OCI-LY7 (cell line): ENCODE results near the gene PRR16. TPM values are rescaled to one million over a fixed set of nuclear protein-coding genes. Genes with fewer than 3 reads are reported as not detected.

Experiments
- BruUV-seq: library from RNA; stranded (reverse); fragments of 400-500 nt; replicated peaks from 2 replicates; lab custom pipeline; 2021; lab: Mats Ljungman, UMichigan
- CTCF ChIA-PET: fragments of 300-600 bp; sonication (Branson Sonifier 250); formaldehyde crosslinking; loops from one replicate; lab custom pipeline; 2022; ENCODE audit warnings: antibody characterized with exemption; ENCODE audit not compliant: unreplicated experiment; lab: Charles Lee
- POLR2A ChIA-PET: fragments of 300-600 bp; sonication (Branson Sonifier 250); formaldehyde crosslinking; loops from one replicate; lab custom pipeline; 2022; ENCODE audit warnings: antibody characterized with exemption; lab: Charles Lee
- DNase-seq: peaks from one replicate; pipeline ENCODE4 v3.0.0-alpha.2; 2015; ENCODE audit warnings: low spot score
- H2AFZ ChIP-seq: fragments of 200-600 bp; sonication (generic), shearing (Covaris generic); 2 replicates; pipeline ENCODE4 v1.6.1; 2014; ENCODE audit warnings: mild to moderate bottlenecking, antibody characterized with exemption, low read length, moderate library complexity
- H3K27ac ChIP-seq: fragments of 200-600 bp; sonication (generic); 2 replicates; pipeline ENCODE4 v1.5.1; 2014; ENCODE audit warnings: mixed run types, low read depth, mild to moderate bottlenecking, moderate library complexity, low read length, inconsistent platforms; ENCODE audit not compliant: poor library complexity, severe bottlenecking
- H3K36me3 ChIP-seq: fragments of 200-600 bp; sonication (generic); 2 replicates; pipeline ENCODE4 v1.6.1; 2014; ENCODE audit warnings: mild to moderate bottlenecking, antibody characterized with exemption, low read length, moderate library complexity, mixed read lengths; ENCODE audit not compliant: insufficient read depth
- H3K4me1 ChIP-seq: fragments of 200-600 bp; sonication (generic); 2 replicates; pipeline ENCODE4 v1.5.1; 2014; ENCODE audit warnings: mild to moderate bottlenecking, low read length; ENCODE audit not compliant: insufficient read depth, poor library complexity, severe bottlenecking
- H3K4me2 ChIP-seq: fragments of 200-600 bp; sonication (generic); 2 replicates; pipeline ENCODE4 v1.6.1; 2014; ENCODE audit warnings: mild to moderate bottlenecking, low read length
- H3K4me3 ChIP-seq: fragments of 200-600 bp; sonication (generic); 2 replicates; pipeline ENCODE4 v1.5.1; 2014; ENCODE audit warnings: mild to moderate bottlenecking, low read depth, low read length; ENCODE audit not compliant: poor library complexity, severe bottlenecking
- H3K79me2 ChIP-seq: fragments of 200-600 bp; sonication (generic); 2 replicates; pipeline ENCODE4 v1.6.1; 2016; ENCODE audit warnings: low read depth, mild to moderate bottlenecking, low read length, moderate library complexity, mixed read lengths; ENCODE audit not compliant: insufficient read depth
- H3K9me2 ChIP-seq: fragments of 200-600 bp; sonication (generic); 2 replicates; pipeline ENCODE4 v1.6.1; 2016; ENCODE audit warnings: mild to moderate bottlenecking, low read length, mixed read lengths; ENCODE audit not compliant: insufficient read depth
- H3K9me3 ChIP-seq: fragments of 200-600 bp; sonication (generic); 2 replicates; pipeline ENCODE4 v1.6.1; 2014; ENCODE audit warnings: mild to moderate bottlenecking, mixed run types, low read length, mixed read lengths
- H4K20me1 ChIP-seq: fragments of 200-600 bp; sonication (generic); 2 replicates; pipeline ENCODE4 v1.6.1; 2014; ENCODE audit warnings: mild to moderate bottlenecking, antibody characterized with exemption, low read length, moderate library complexity, mixed read lengths; ENCODE audit not compliant: insufficient read depth
- CTCF ChIP-seq: fragments of 200-600 bp; sonication (generic); conservative IDR thresholded peaks from 2 replicates; pipeline ENCODE4 v1.5.1; 2014; ENCODE audit warnings: mild to moderate bottlenecking, antibody characterized with exemption, low read length, moderate library complexity, mixed read lengths
- EZH2phosphoT487 ChIP-seq: fragments of 200-600 bp; sonication (generic); IDR thresholded peaks from 2 replicates; pipeline ENCODE4 v1.6.1; 2018; ENCODE audit warnings: low read depth, borderline replicate concordance, mild to moderate bottlenecking, mixed run types, antibody characterized with exemption, low read length, moderate library complexity, mixed read lengths
- intact Hi-C: fragments of 100-400 bp; cut with micrococcal nuclease; formaldehyde crosslinking; loops from one replicate; pipeline ENCODE4 v1.10.0; 2022; ENCODE audit not compliant: unreplicated experiment
- total RNA-seq, 2 experiments: library from RNA; depleted of rRNA in 1 of 2; stranded (reverse); fragments of >200 nt in 1 of 2; shearing (Covaris generic) in 1 of 2; gene quantifications; 2 replicates each; pipeline ENCODE4 v1.2.3, GENCODE V29; 2014 to 2022

The PRR16 gene
- total RNA-seq, 2 experiments from 2014 or later, result not detected

- no peak for TF ChIP-seq EZH2phosphoT487
- no peak for TF ChIP-seq CTCF
- Histone ChIP-seq H3K4me1 (no peaks in the 10 kb centered on the region), H3K4me3 (no peak overlapping the region), H3K36me3 (no peaks in the 10 kb centered on the region), H4K20me1 (no peaks in the 10 kb centered on the region), H3K9me3 (no peaks in the 10 kb centered on the region), H3K27ac (no peak overlapping the region), H2AFZ (no peak overlapping the region), H3K9me2 (no peaks in the 10 kb centered on the region), H3K79me2 (no peaks in the 10 kb centered on the region), H3K4me2 (no peak overlapping the region)
- CTCF ChIA-PET, result no interaction called here
- no peak for DNase-seq
- POLR2A ChIA-PET, result no interaction called here
- intact Hi-C loops, result no loop called here
- BruUV-seq, result no TSS peak
Observed at GRCh38 chr5:120545951-120546350, 81.9 kb downstream of the PRR16 start.

GRCh38 chr5:120546922-120547321, 82.8 kb downstream of the PRR16 start:
- Histone ChIP-seq H4K20me1 (no peaks in the 10 kb centered on the region), H3K27ac (no peak overlapping the region), H3K9me3 (no peaks in the 10 kb centered on the region), H3K4me3 (no peak overlapping the region), H3K36me3 (no peaks in the 10 kb centered on the region), H3K79me2 (no peaks in the 10 kb centered on the region), H3K9me2 (no peaks in the 10 kb centered on the region), H3K4me2 (no peak overlapping the region), H3K4me1 (no peaks in the 10 kb centered on the region), H2AFZ (no peak overlapping the region)
- ChIA-PET CTCF (interaction anchor here (0.6 kb wide), 1 partner anchor 19 kb away, joined by 5 read pairs; no protein-coding TSS in a partner anchor), POLR2A (no interaction called here)
- no peak for TF ChIP-seq EZH2phosphoT487
- no peak for TF ChIP-seq CTCF
- intact Hi-C loops, result no loop called here
- no TSS peak for BruUV-seq
- DNase-seq, result no peak

- Histone ChIP-seq H3K9me2 (no peaks in the 10 kb centered on the region), H3K27ac (no peak overlapping the region), H3K4me1 (no peaks in the 10 kb centered on the region), H3K36me3 (no peaks in the 10 kb centered on the region), H2AFZ (no peak overlapping the region), H4K20me1 (no peaks in the 10 kb centered on the region), H3K79me2 (no peaks in the 10 kb centered on the region), H3K4me2 (no peak overlapping the region), H3K4me3 (no peak overlapping the region), H3K9me3 (no peaks in the 10 kb centered on the region)
- DNase-seq, result no peak
- ChIA-PET CTCF (no interaction called here), POLR2A (no interaction called here)
- BruUV-seq, result no TSS peak
- intact Hi-C loops, result no loop called here
- no peak for TF ChIP-seq EZH2phosphoT487
- TF ChIP-seq CTCF, result no peak
Observed at GRCh38 chr5:120550358-120550757, 86.3 kb downstream of the PRR16 start.
